ENCODE measurements around the gene SEMA3A.

DNA sequence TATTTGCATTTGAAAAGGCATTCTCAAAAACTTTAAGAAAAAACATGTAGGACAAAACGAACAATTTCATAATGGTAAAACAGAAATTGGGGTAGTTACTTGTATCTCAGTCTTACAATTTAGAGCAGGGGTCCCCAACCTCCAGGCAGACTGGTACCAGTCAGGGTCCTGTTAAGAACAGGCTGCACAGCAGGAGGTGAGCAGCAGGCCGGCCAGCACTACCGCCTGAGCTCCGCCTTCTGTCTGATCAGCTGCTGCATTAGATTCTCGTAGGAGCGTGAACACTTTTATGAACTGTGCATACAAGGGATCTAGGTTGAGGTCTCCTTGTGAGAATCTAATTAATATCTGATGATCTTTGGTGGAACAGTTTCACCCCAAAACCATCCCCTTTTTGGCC is 77.3 kb downstream of the SEMA3A start:
- TF ChIP-seq, protein P1, sequence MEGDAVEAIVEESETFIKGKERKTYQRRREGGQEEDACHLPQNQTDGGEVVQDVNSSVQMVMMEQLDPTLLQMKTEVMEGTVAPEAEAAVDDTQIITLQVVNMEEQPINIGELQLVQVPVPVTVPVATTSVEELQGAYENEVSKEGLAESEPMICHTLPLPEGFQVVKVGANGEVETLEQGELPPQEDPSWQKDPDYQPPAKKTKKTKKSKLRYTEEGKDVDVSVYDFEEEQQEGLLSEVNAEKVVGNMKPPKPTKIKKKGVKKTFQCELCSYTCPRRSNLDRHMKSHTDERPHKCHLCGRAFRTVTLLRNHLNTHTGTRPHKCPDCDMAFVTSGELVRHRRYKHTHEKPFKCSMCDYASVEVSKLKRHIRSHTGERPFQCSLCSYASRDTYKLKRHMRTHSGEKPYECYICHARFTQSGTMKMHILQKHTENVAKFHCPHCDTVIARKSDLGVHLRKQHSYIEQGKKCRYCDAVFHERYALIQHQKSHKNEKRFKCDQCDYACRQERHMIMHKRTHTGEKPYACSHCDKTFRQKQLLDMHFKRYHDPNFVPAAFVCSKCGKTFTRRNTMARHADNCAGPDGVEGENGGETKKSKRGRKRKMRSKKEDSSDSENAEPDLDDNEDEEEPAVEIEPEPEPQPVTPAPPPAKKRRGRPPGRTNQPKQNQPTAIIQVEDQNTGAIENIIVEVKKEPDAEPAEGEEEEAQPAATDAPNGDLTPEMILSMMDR (IDR thresholded peaks at IDR 0.05): no peak
- no peak for TF ChIP-seq POLR2A (IDR thresholded peaks at IDR 0.05)

Data from esophagus squamous epithelium (tissue), 4 donors.